ENCODE data around the gene NME4. TPM values are rescaled to one million over a fixed set of nuclear protein-coding genes. Genes with fewer than 3 reads are reported as not detected.
A peak's percentile ranks its signal among the peaks of the same experiment; 100 is the strongest.
"Not testable (repeated sequence)": the region's sequence is repeated elsewhere in the genome, so short reads cannot be mapped to it uniquely, and the experiment has no call there.

NME4 gene
- total and polyA plus RNA-seq, 11 donors = 37.5 to 103 (median 73.8) TPM

DNA sequence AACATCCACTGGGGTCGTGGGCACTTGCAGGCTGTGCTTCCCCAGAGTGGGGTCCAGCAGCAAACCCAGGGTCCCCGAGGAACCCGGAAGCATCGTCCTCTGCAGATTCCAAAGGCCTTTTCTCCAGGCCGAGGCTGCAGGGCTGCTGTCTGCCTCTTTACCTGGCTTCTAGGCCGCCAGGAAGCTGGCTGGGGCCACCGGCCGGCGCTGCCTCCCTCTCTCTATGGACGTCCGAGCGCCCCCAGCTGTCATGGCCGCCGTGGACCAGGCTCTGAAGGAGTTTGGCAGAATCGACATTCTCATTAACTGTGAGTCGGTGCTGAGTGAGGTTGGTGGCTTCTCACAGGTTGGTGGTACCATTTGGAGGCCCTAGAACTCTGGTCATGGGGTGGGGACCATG lies 10.3 kb downstream of the NME4 start:
- TF ChIP-seq, protein P1, sequence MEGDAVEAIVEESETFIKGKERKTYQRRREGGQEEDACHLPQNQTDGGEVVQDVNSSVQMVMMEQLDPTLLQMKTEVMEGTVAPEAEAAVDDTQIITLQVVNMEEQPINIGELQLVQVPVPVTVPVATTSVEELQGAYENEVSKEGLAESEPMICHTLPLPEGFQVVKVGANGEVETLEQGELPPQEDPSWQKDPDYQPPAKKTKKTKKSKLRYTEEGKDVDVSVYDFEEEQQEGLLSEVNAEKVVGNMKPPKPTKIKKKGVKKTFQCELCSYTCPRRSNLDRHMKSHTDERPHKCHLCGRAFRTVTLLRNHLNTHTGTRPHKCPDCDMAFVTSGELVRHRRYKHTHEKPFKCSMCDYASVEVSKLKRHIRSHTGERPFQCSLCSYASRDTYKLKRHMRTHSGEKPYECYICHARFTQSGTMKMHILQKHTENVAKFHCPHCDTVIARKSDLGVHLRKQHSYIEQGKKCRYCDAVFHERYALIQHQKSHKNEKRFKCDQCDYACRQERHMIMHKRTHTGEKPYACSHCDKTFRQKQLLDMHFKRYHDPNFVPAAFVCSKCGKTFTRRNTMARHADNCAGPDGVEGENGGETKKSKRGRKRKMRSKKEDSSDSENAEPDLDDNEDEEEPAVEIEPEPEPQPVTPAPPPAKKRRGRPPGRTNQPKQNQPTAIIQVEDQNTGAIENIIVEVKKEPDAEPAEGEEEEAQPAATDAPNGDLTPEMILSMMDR (IDR thresholded peaks at IDR 0.05) = no peak
- no peak for TF ChIP-seq POLR2A (IDR thresholded peaks at IDR 0.05)
- Histone ChIP-seq H3K36me3 (peaks cover 0 to 19% (median 0%) of the 10 kb centered on the region in 9 donors), H3K27me3 (no peaks in the 10 kb centered on the region), H3K27ac (no peak overlapping the region), H3K9me3 (no peaks in the 10 kb centered on the region), H3K4me1 (peaks cover 0 to 6% (median 2%) of the 10 kb centered on the region in 12 donors), H3K4me3 (no peak overlapping the region)
- 89 to 95% (median 91%) methylated on average over 7 to 16 of the region's 16 CpGs; no CpG with 5 or more reads in 1 of the 4 donors for WGBS, 4 donors
- no peak for DNase-seq
- intact Hi-C loops (cut with DNase I) = no loop called here
- ATAC-seq = no peak

DNA sequence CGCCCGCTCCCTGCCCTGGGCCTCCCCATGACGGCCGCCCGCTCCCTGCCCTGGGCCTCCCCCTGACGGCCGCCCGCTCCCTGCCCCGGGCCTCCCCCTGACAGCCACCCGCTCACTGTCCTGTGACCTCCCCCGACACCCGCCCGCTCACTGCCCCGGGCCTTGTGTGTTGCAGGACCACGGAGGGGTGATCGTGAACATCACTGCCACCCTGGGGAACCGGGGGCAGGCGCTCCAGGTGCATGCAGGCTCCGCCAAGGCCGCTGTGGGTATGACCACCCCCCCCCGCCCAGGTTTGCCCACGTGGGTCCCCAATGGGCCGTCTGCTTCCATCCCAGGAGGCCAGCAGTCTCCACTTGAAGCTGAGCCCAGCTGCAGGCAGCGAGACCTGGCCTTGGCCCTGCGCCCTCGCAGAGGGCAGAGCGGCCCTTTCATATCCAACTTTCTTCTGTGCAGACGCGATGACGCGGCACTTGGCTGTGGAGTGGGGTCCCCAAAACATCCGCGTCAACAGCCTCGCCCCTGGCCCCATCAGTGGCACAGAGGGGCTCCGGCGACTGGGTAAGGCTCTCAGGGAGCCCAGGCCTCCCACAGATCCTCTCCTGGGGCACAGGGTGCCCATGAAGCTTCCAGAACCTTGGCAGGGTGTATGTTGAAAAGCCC lies 13.6 kb downstream of the NME4 start:
- H3K27ac ChIP-seq = no peak overlapping the region
- no peak overlapping the region for H3K4me3 ChIP-seq
- H3K36me3 ChIP-seq = peaks cover 0 to 19% (median 0%) of the 10 kb centered on the region in 9 donors
- intact Hi-C loops (cut with DNase I) = no loop called here
- peak in 1 of 4 donors; percentile 25 for ATAC-seq
- H3K4me1 ChIP-seq = no peaks in the 10 kb centered on the region
- TF ChIP-seq POLR2A (IDR thresholded peaks at IDR 0.05) = no peak
- TF ChIP-seq, protein P1 (IDR thresholded peaks at IDR 0.05) = no peak
- 92 to 95% (median 93%) methylated on average over 25 to 36 of the region's 36 CpGs for WGBS, 4 donors
- H3K9me3 ChIP-seq = no peaks in the 10 kb centered on the region
- DNase-seq = no peak
- no peaks in the 10 kb centered on the region for H3K27me3 ChIP-seq

DNA sequence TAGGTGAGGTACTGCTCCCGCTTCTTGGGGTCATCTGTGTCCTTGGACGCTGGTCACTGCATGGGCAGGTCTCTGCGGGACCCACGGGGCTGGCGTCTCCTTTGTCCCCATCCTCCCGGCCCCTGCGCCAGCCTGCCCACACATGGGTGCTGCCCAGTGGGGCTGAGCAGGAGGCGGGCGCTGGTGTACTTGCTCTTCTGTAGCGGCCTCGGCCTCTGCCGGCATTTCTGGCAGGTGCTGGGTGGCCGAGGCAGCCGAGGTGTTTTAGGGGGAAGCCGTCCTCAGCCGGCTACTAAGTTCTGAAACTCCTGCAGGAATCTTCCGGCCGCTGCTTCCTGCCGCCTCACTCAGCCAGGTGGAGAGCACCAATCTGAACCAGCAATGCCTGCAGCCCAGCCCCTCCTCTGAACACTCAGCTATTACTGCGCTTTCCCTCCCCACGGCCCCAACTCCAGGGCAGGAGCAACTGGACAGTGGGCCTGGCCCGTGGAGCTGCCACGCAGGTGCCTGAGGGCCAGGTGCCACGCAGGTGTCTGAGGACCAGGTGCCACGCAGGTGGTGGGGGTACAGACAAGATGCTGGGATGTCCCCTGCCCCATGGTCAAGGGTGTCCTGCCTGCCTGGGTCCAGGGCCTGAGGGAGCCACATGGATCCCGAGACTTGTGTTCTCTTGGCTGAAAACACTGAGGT lies 14.7 kb downstream of the NME4 start:
- H3K27me3 ChIP-seq = no peaks in the 10 kb centered on the region
- peak in 1 of 4 donors; percentile 22 for ATAC-seq
- 95 to 97% (median 96%) methylated on average over 20 to 26 of the region's 26 CpGs for WGBS, 4 donors
- no peak overlapping the region for H3K4me3 ChIP-seq
- no peaks in the 10 kb centered on the region for H3K4me1 ChIP-seq
- DNase-seq = no peak
- no peaks in the 10 kb centered on the region for H3K9me3 ChIP-seq
- no peak overlapping the region for H3K27ac ChIP-seq
- TF ChIP-seq, protein P1 (IDR thresholded peaks at IDR 0.05) = no peak
- intact Hi-C loops (cut with DNase I) = no loop called here
- peaks cover 0 to 19% (median 0%) of the 10 kb centered on the region in 9 donors for H3K36me3 ChIP-seq

DNA sequence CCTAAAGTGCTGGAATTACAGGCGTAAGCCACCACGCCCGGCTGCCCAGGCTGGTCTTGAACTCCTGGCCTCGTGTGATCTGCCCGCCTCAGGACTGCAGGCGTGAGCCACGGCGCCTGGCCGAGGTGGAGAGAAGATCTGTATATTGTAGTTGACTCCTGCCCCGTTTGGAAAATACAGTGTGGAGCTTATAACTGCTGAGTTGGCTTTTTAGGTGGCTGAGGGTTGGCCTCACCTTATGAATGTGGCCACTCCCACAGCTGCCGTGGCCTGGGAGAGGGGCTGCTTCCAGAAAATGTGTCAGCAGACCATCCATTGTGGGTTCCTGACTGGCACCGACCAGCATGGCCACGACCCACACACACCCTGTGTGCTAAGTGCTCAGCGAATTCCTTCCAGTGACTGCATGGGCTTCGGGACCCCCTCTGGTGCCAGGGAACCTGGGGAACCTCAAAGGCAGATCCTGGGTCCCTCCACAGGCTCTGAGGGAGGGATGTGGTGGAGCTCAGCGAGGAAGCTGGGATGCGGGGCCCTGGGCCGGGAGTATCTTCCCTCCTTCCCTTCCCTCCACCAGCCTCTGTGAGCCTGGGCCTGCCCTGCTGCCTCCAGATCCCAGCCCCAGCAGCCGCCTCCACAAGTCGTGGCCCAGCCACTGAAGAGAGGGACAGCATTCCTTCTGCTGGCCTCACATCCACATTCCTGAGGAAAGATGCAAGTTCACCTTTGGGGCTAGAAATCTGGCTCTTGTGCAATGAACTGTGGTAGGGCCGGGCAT lies 17.6 kb downstream of the NME4 start:
- no peak for TF ChIP-seq POLR2A (IDR thresholded peaks at IDR 0.05)
- TF ChIP-seq, protein P1 (IDR thresholded peaks at IDR 0.05) = no peak
- Histone ChIP-seq H3K36me3 (peaks cover 0 to 19% (median 0%) of the 10 kb centered on the region in 9 donors), H3K4me3 (no peak overlapping the region), H3K9me3 (no peaks in the 10 kb centered on the region), H3K27ac (no peak overlapping the region), H3K4me1 (no peaks in the 10 kb centered on the region), H3K27me3 (no peaks in the 10 kb centered on the region)
- no peak for DNase-seq
- ATAC-seq = no peak
- 90 to 97% (median 94%) methylated on average over 15 to 21 of the region's 21 CpGs for WGBS, 4 donors
- intact Hi-C loops (cut with DNase I) = no loop called here

DNA sequence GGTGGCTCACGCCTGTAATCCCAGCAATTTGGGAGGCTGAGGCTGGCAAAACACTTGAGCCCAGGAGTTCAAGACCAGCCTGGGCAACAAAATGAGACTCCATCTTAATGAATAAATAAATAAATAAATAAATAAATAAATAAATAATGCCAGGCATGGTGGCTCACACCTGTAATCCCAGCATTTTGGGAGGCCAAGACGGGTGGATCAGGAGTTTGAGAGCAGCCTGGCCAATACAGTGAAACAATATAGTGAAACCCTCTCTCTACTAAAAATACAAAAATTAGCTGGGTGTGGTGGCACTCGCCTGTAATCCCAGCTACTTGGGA lies 18.1 kb downstream of the NME4 start:
- ATAC-seq; H3K27ac ChIP-seq; DNase-seq; H3K9me3 ChIP-seq; H3K4me1 ChIP-seq; H3K4me3 ChIP-seq; intact Hi-C loops (cut with DNase I); H3K27me3 ChIP-seq: not testable (repeated sequence)
- whole genome bisulfite sequencing, 4 donors = 92 to 96% (median 95%) methylated on average over 3 of the region's 3 CpGs
- peaks cover 0 to 18% (median 0%) of the 10 kb centered on the region in 9 donors for H3K36me3 ChIP-seq

DNA sequence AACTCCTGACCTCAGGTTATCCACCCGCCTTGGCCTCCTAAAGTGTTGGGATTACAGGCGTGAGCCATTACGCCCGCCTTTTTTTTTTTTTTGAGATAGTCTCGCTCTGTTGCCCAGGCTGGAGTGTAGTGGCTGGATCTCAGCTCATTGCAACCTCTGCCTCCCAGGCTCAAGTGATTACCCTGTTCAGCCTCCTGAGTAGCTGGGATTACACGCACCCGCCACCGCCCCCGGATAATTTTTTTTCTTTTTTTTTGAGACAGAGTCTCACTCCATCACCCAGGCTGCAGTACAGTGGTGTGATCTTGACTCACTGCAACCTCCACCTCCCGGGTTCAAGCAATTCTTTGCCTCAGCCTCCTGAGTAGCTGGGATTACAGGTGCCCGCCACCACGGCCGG lies 25.2 kb downstream of the NME4 start:
- peaks cover 0 to 31% (median 21%) of the 10 kb centered on the region in 12 donors for H3K4me1 ChIP-seq
- not testable (repeated sequence) for H3K9me3 ChIP-seq, ATAC-seq, H3K4me3 ChIP-seq, H3K27ac ChIP-seq, H3K36me3 ChIP-seq, DNase-seq, H3K27me3 ChIP-seq
- intact Hi-C loops (cut with DNase I) = loop anchor here in 1 of 10 donors (10.0 kb wide), 2 partner anchors 103 to 243 kb away; partner anchors contain the start of genes CAPN15 and RHOT2
- WGBS, 4 donors = 93 to 95% (median 94%) methylated on average over 13 of the region's 13 CpGs
